B cell (primary cell): ENCODE results near the gene CAV3. TPM values are rescaled to one million over a fixed set of nuclear protein-coding genes. Genes with fewer than 3 reads are reported as not detected.

ENCODE experiments used
- ATAC-seq: fragments of 200-7000 bp; cut with Tn5 transposase; one replicate; pipeline ENCODE4 v1.10.0; 2021; ENCODE audit warnings: low read depth, mild to moderate bottlenecking, moderate number of reproducible peaks, moderate library complexity
- CTCF ChIA-PET: fragments of 350-600 bp; sonication (Branson Sonifier 250); formaldehyde crosslinking; loops from one replicate; lab custom pipeline; 2021; ENCODE audit warnings: antibody characterized with exemption, inconsistent platforms; lab: Charles Lee
- POLR2A ChIA-PET: fragments of 350-600 bp; sonication (Branson Sonifier 250); formaldehyde crosslinking; loops from one replicate; lab custom pipeline; 2021; ENCODE audit warnings: antibody characterized with exemption; lab: Charles Lee
- DNase-seq: peaks from one replicate; pipeline ENCODE4 v3.0.0; 2013
- H2AFZ ChIP-seq: 2 replicates; pipeline ENCODE4 v1.6.1; 2012; ENCODE audit warnings: mild to moderate bottlenecking, low read depth, low read length; ENCODE audit not compliant: insufficient read depth, poor library complexity, severe bottlenecking
- H3K27ac ChIP-seq, 2 donors: 1 replicate in 1 of 2; 2 replicates in 1 of 2; pipeline ENCODE4 v1.5.1; 2012 to 2013; ENCODE audit warnings: low read length in 2 of 2, mild to moderate bottlenecking in 2 of 2, moderate library complexity in 1 of 2
- H3K27me3 ChIP-seq, 4 experiments: fragments of 200-600 bp in 1 of 4; sonication (generic) in 1 of 4; replicated peaks in 1 of 4; 1 replicate in 2 of 4; 2 replicates in 2 of 4; pipeline versions ENCODE4 v1.6.1 to v1.7.0; 2013 to 2016; ENCODE audit warnings: low read length in 3 of 4, mild to moderate bottlenecking in 2 of 4, mixed read lengths in 1 of 4, moderate library complexity in 1 of 4; ENCODE audit not compliant: insufficient read depth in 4 of 4, control insufficient read depth in 3 of 4; ENCODE audit errors: control extremely low read depth in 1 of 4
- H3K36me3 ChIP-seq, 2 experiments: replicated peaks in 1 of 2; 1 replicate in 1 of 2; 2 replicates in 1 of 2; pipeline versions ENCODE4 v1.6.1 to v1.7.1; 2013; ENCODE audit warnings: low read length in 1 of 2; ENCODE audit not compliant: insufficient read depth in 2 of 2, control insufficient read depth in 1 of 2; ENCODE audit errors: control extremely low read depth in 1 of 2, extremely low read depth in 1 of 2
- H3K4me1 ChIP-seq, 2 donors: fragments of 200-600 bp in 1 of 2; sonication (generic) in 1 of 2; 1 replicate in 1 of 2; 2 replicates in 1 of 2; pipeline versions ENCODE4 v1.5.1 to v1.6.1; 2013 to 2017; ENCODE audit warnings: low read length in 2 of 2; ENCODE audit not compliant: control insufficient read depth in 2 of 2, insufficient read depth in 2 of 2
- H3K4me2 ChIP-seq: replicated peaks from 2 replicates; pipeline ENCODE3; 2012; ENCODE audit warnings: mild to moderate bottlenecking, low read depth, low read length; ENCODE audit not compliant: poor library complexity, severe bottlenecking
- H3K4me3 ChIP-seq, 5 experiments: fragments of 200-600 bp in 1 of 5; sonication (generic) in 1 of 5; 1 replicate in 3 of 5; 2 replicates in 2 of 5; pipeline versions ENCODE4 v1.5.1 to v1.7.0; 2011 to 2016; ENCODE audit warnings: low read length in 4 of 5, mild to moderate bottlenecking in 4 of 5, low read depth in 2 of 5, control low read depth in 1 of 5, moderate library complexity in 1 of 5; ENCODE audit not compliant: insufficient read depth in 1 of 5; ENCODE audit errors: control extremely low read depth in 1 of 5, extremely low read depth in 1 of 5
- H3K79me2 ChIP-seq: fragments of 200-600 bp; sonication (generic); one replicate; pipeline ENCODE4 v1.6.0; 2016; ENCODE audit warnings: low read length; ENCODE audit not compliant: control insufficient read depth, insufficient read depth
- H3K9ac ChIP-seq: fragments of 200-600 bp; sonication (generic); 2 replicates; pipeline ENCODE4 v1.6.1; 2017; ENCODE audit warnings: mild to moderate bottlenecking, low read length, moderate library complexity
- H3K9me3 ChIP-seq, 3 donors: one replicate each; pipeline versions ENCODE4 v1.6.1 to v1.7.1; 2013; ENCODE audit warnings: low read length in 2 of 3; ENCODE audit not compliant: control insufficient read depth in 2 of 3, insufficient read depth in 1 of 3; ENCODE audit errors: control extremely low read depth in 1 of 3
- H4K20me1 ChIP-seq: 2 replicates; pipeline ENCODE4 v1.6.0; 2012; ENCODE audit warnings: mild to moderate bottlenecking, low read length; ENCODE audit not compliant: insufficient read depth, control insufficient read depth, poor library complexity, severe bottlenecking
- H3K27ac Mint-ChIP-seq: one replicate; pipeline ENCODE4 v1.8.0; 2021; ENCODE audit warnings: mixed read lengths
- H3K27me3 Mint-ChIP-seq: one replicate; pipeline ENCODE4 v1.8.0; 2021; ENCODE audit warnings: mixed read lengths
- H3K4me1 Mint-ChIP-seq: one replicate; pipeline ENCODE4 v1.8.0; 2021; ENCODE audit warnings: mixed read lengths
- H3K4me3 Mint-ChIP-seq: one replicate; pipeline ENCODE4 v1.8.0; 2021; ENCODE audit warnings: mixed read lengths
- H3K9me3 Mint-ChIP-seq: one replicate; pipeline ENCODE4 v1.8.0; 2022; ENCODE audit warnings: mixed read lengths; ENCODE audit not compliant: insufficient read depth
- EZH2 ChIP-seq: IDR thresholded peaks from 2 replicates; pipeline ENCODE4 v1.6.1; 2012; ENCODE audit warnings: borderline replicate concordance, low read depth, mild to moderate bottlenecking, moderate library complexity, low read length; ENCODE audit not compliant: insufficient read depth, poor library complexity, severe bottlenecking
- WGBS: methylation state at CpG from one replicate; pipeline ENCODE4 v1.1.5; 2013; ENCODE audit warnings: missing lambda C conversion rate; ENCODE audit not compliant: insufficient coverage; 5-methylcytosine and 5-hydroxymethylcytosine counted together
- intact Hi-C: fragments of 100-400 bp; cut with micrococcal nuclease; formaldehyde crosslinking; loops from one replicate; pipeline ENCODE4 v1.10.0; 2022
- polyA plus RNA-seq: library from polyadenylated mRNA; depleted of rRNA; stranded (reverse); fragments of >200 nt; gene quantifications from 2 replicates; pipeline ENCODE4 v1.2.3, GENCODE V29; 2012
- total RNA-seq, 2 donors: library from RNA; stranded (reverse); fragments of 120-200 nt in 1 of 2; gene quantifications; 1 replicate in 1 of 2; 2 replicates in 1 of 2; pipeline versions ENCODE4 v1.2.3 to v1.2.4, GENCODE V29; 2013 to 2022
- TF ChIP-seq, protein P1 (sequence below): fragments of 200-600 bp; IDR thresholded peaks from one replicate; pipeline ENCODE4 v1.8.0; 2022; ENCODE audit warnings: antibody characterized with exemption, mild to moderate bottlenecking

CAV3 gene
- total and polyA plus RNA-seq, 2 donors (not counting 1 experiment from before 2014, with no cell fraction given): not detected

DNA sequence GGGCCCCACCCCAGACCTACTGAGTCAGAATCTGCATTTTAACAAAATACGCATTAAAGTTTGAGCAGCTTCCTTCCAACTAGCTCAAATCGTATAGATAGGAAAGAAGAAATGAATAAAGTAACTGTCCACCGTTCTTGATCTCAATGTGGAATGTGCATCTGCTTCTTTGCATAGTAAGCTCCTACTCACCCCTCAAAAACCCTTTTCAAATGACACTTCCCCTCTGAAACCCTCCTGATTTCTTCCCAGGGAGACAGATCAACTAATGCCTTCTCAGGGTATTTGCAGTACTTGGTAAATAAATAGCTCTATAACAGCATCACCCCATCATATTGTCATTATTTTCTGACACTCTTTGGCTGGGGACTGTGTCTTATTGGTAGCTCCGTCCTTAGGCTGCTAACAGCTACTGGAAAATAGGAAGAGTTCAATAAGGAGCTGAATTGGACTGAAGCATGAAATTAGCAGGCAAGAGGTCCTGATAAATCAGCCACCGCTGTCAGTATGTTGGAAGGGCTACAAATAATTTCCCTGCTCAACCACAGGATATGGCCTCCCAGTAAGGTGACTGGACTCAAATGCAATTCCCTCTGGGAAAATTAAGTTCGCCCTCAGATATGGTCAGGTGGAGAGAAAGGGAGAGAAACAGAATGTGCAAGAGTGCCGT lies 25.6 kb downstream of the CAV3 start:
- Histone ChIP-seq H4K20me1 (no peaks in the 10 kb centered on the region), H3K9me3 (no peaks in the 10 kb centered on the region), H3K4me2 (no peak overlapping the region), H3K36me3 (no peaks in the 10 kb centered on the region), H3K4me3 (no peak overlapping the region), H3K27ac (no peak overlapping the region), H3K9ac (no peak overlapping the region), H3K79me2 (no peaks in the 10 kb centered on the region), H3K4me1 (no peaks in the 10 kb centered on the region), H3K27me3 (no peaks in the 10 kb centered on the region), H2AFZ (no peak overlapping the region)
- no peak for DNase-seq
- WGBS: 96% methylated on average over 3 of the region's 7 CpGs
- Mint-ChIP-seq H3K27me3 (no peaks in the 10 kb centered on the region), H3K9me3 (no peaks in the 10 kb centered on the region), H3K4me3 (no peak overlapping the region), H3K4me1 (no peaks in the 10 kb centered on the region), H3K27ac (no peak overlapping the region)
- ChIA-PET POLR2A (no interaction called here), CTCF (interaction anchor here (1.3 kb wide), 2 partner anchors 10 to 11 kb away, joined by 4 to 8 read pairs; partner anchors contain the start of gene OXTR)
- intact Hi-C loops: no loop called here
- TF ChIP-seq, protein P1, sequence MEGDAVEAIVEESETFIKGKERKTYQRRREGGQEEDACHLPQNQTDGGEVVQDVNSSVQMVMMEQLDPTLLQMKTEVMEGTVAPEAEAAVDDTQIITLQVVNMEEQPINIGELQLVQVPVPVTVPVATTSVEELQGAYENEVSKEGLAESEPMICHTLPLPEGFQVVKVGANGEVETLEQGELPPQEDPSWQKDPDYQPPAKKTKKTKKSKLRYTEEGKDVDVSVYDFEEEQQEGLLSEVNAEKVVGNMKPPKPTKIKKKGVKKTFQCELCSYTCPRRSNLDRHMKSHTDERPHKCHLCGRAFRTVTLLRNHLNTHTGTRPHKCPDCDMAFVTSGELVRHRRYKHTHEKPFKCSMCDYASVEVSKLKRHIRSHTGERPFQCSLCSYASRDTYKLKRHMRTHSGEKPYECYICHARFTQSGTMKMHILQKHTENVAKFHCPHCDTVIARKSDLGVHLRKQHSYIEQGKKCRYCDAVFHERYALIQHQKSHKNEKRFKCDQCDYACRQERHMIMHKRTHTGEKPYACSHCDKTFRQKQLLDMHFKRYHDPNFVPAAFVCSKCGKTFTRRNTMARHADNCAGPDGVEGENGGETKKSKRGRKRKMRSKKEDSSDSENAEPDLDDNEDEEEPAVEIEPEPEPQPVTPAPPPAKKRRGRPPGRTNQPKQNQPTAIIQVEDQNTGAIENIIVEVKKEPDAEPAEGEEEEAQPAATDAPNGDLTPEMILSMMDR: no peak
- TF ChIP-seq EZH2: no peak
- ATAC-seq: no peak

DNA sequence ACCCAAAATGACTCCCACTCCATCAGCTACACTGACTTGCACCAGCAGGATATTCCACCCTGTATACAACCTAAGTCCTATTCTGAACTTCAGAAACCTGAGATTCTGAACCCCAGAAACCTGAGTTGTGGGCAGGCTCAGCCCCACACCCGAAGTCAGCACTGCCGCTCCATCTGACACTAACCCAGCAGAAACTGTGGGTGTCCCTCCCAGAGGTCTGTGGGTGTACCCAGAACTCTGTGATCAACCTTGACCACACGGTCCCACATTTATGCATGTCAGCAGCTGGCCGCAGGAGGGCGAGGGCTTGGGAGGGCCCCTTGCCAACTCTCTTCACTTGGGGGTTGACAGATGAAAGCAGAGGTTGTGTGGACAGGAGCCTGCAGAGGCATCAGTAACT lies 26.5 kb downstream of the CAV3 start:
- no peak for TF ChIP-seq EZH2
- TF ChIP-seq, protein P1: no peak

More for the DNA sequence above, 26.5 kb downstream of the CAV3 start:
- Mint-ChIP-seq H3K27ac (no peak overlapping the region), H3K4me3 (no peak overlapping the region), H3K4me1 (no peaks in the 10 kb centered on the region), H3K27me3 (no peaks in the 10 kb centered on the region), H3K9me3 (no peaks in the 10 kb centered on the region)
- Histone ChIP-seq H3K36me3 (no peaks in the 10 kb centered on the region), H3K27ac (no peak overlapping the region), H3K4me2 (no peak overlapping the region), H3K4me1 (no peaks in the 10 kb centered on the region), H3K4me3 (no peak overlapping the region), H3K9ac (no peak overlapping the region), H4K20me1 (no peaks in the 10 kb centered on the region), H3K27me3 (no peaks in the 10 kb centered on the region), H3K9me3 (no peaks in the 10 kb centered on the region), H2AFZ (no peak overlapping the region), H3K79me2 (no peaks in the 10 kb centered on the region)
- DNase-seq: no peak
- WGBS: 95% methylated on average over 5 of the region's 5 CpGs
- ChIA-PET CTCF (no interaction called here), POLR2A (no interaction called here)
- ATAC-seq: no peak
- intact Hi-C loops: loop anchor here (10.0 kb wide), 1 partner anchor 545 kb away; no protein-coding TSS in a partner anchor
